ENCODE results near the gene ARHGAP40. TPM values are rescaled to one million over a fixed set of nuclear protein-coding genes. Genes with fewer than 3 reads are reported as not detected.

The ARHGAP40 gene
- total and polyA plus RNA-seq, 2 of the 13 experiments (the other 11 are each of a cell fraction or from before 2014, with no cell fraction given) = 0.75 to 2.1 TPM

DNA sequence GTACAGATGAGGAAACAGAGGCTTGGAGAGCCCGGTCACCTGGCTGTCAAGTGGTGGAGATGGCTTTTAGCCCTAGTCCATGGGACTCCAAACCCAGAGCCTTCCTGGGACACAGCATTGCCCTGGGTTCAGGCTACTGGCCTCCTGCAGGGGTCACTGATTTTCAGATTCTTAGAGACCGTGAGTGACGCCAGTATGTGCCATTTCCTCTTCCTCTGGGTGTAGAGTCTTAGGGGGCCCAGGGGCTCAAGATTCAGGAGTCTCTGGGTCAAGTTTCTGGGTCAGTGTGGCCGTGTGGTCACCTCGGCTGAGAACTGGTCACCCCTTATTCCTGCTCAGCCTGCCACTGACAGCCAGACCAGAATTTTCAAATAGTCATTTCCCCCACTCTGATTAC is 574 bp downstream of the ARHGAP40 start (continued):
- TF ChIP-seq KIAA2018 (CRISPR knock-in tag; IDR thresholded peaks at IDR 0.05; ENCODE audit: borderline replicate concordance) (no peak), NKX3-1 (CRISPR knock-in tag; IDR thresholded peaks at IDR 0.05) (0 out of 2 replicates have a peak, but pooled peaks have one; percentile 0), FOXJ3 (CRISPR knock-in tag; IDR thresholded peaks at IDR 0.05; ENCODE audit: borderline replicate concordance) (no peak), SNAI1 (CRISPR knock-in tag; IDR thresholded peaks at IDR 0.05; ENCODE audit: borderline replicate concordance) (0 out of 2 replicates have a peak, but pooled peaks have one; percentile 39), ZNF207 (IDR thresholded peaks at IDR 0.05; ENCODE audit: borderline replicate concordance) (no peak), ZNF224 (CRISPR knock-in tag; IDR thresholded peaks at IDR 0.05) (0 out of 2 replicates have a peak, but pooled peaks have one; percentile 27), FOSL1 (CRISPR knock-in tag; IDR thresholded peaks at IDR 0.05; ENCODE audit: borderline replicate concordance) (0 out of 2 replicates have a peak, but pooled peaks have one; percentile 5), ZNF17 (CRISPR knock-in tag; IDR thresholded peaks at IDR 0.05) (no peak), ZNF746 (CRISPR knock-in tag; IDR thresholded peaks at IDR 0.05) (peak; percentile 20; the same call in 1 of the 2 replicates), UBTF (CRISPR knock-in tag; IDR thresholded peaks at IDR 0.05) (0 out of 2 replicates have a peak, but pooled peaks have one; percentile 1)
- TF ChIP-seq, protein P1, sequence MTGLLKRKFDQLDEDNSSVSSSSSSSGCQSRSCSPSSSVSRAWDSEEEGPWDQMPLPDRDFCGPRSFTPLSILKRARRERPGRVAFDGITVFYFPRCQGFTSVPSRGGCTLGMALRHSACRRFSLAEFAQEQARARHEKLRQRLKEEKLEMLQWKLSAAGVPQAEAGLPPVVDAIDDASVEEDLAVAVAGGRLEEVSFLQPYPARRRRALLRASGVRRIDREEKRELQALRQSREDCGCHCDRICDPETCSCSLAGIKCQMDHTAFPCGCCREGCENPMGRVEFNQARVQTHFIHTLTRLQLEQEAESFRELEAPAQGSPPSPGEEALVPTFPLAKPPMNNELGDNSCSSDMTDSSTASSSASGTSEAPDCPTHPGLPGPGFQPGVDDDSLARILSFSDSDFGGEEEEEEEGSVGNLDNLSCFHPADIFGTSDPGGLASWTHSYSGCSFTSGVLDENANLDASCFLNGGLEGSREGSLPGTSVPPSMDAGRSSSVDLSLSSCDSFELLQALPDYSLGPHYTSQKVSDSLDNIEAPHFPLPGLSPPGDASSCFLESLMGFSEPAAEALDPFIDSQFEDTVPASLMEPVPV (CRISPR knock-in tag; IDR thresholded peaks at IDR 0.05) = 0 out of 2 replicates have a peak, but pooled peaks have one; percentile 6
- TF ChIP-seq, protein P2, sequence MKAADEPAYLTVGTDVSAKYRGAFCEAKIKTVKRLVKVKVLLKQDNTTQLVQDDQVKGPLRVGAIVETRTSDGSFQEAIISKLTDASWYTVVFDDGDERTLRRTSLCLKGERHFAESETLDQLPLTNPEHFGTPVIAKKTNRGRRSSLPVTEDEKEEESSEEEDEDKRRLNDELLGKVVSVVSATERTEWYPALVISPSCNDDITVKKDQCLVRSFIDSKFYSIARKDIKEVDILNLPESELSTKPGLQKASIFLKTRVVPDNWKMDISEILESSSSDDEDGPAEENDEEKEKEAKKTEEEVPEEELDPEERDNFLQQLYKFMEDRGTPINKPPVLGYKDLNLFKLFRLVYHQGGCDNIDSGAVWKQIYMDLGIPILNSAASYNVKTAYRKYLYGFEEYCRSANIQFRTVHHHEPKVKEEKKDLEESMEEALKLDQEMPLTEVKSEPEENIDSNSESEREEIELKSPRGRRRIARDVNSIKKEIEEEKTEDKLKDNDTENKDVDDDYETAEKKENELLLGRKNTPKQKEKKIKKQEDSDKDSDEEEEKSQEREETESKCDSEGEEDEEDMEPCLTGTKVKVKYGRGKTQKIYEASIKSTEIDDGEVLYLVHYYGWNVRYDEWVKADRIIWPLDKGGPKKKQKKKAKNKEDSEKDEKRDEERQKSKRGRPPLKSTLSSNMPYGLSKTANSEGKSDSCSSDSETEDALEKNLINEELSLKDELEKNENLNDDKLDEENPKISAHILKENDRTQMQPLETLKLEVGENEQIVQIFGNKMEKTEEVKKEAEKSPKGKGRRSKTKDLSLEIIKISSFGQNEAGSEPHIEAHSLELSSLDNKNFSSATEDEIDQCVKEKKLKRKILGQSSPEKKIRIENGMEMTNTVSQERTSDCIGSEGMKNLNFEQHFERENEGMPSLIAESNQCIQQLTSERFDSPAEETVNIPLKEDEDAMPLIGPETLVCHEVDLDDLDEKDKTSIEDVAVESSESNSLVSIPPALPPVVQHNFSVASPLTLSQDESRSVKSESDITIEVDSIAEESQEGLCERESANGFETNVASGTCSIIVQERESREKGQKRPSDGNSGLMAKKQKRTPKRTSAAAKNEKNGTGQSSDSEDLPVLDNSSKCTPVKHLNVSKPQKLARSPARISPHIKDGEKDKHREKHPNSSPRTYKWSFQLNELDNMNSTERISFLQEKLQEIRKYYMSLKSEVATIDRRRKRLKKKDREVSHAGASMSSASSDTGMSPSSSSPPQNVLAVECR (CRISPR knock-in tag; IDR thresholded peaks at IDR 0.05; ENCODE audit: borderline replicate concordance) = peak; percentile 7; the same call in 1 of the 2 replicates
